Heart right ventricle (tissue), 16 donors: ENCODE data around the gene SRCAP. TPM values are rescaled to one million over a fixed set of nuclear protein-coding genes. Genes with fewer than 3 reads are reported as not detected.
A peak's percentile ranks its signal among the peaks of the same experiment; 100 is the strongest.

ENCODE experiments used
- ATAC-seq, 8 donors: fragments of 200-7000 bp; cut with Tn5 transposase; one replicate each; pipeline ENCODE4 v1.9.1; 2020; ENCODE audit warnings: mild to moderate bottlenecking in 8 of 8, moderate library complexity in 8 of 8, moderate number of reproducible peaks in 1 of 8
- DNase-seq, 2 donors: peaks; one replicate each; pipeline ENCODE4 v3.0.0-alpha.2; 2020
- H3K27ac ChIP-seq, 10 donors: fragments of 200-600 bp; sonication (generic) in 2 of 10; one replicate each; pipeline versions ENCODE4 v1.5.0 to v1.8.0; 2020 to 2022; ENCODE audit warnings: mild to moderate bottlenecking in 3 of 10
- H3K27me3 ChIP-seq, 7 donors: fragments of 200-600 bp; one replicate each; pipeline ENCODE4 v1.8.0; 2021 to 2022; ENCODE audit warnings: mild to moderate bottlenecking in 2 of 7
- H3K36me3 ChIP-seq, 9 donors: fragments of 200-600 bp; sonication (generic) in 1 of 9; one replicate each; pipeline versions ENCODE4 v1.5.0 to v1.8.0; 2020 to 2022; ENCODE audit warnings: mild to moderate bottlenecking in 2 of 9
- H3K4me1 ChIP-seq, 9 donors: fragments of 200-600 bp; sonication (generic) in 1 of 9; one replicate each; pipeline versions ENCODE4 v1.5.0 to v1.8.0; 2020 to 2022; ENCODE audit warnings: mild to moderate bottlenecking in 4 of 9
- H3K4me3 ChIP-seq, 10 donors: fragments of 200-600 bp; sonication (generic) in 2 of 10; one replicate each; pipeline versions ENCODE4 v1.5.0 to v1.8.0; 2020 to 2022; ENCODE audit warnings: mild to moderate bottlenecking in 7 of 10, moderate library complexity in 2 of 10
- H3K9me3 ChIP-seq, 11 donors: fragments of 200-600 bp in 10 of 11; sonication (generic) in 2 of 11; one replicate each; pipeline versions ENCODE4 v1.5.0 to v1.8.0; 2013 to 2022; ENCODE audit warnings: mild to moderate bottlenecking in 2 of 11, control low read depth in 1 of 11, moderate library complexity in 1 of 11
- WGBS, 2 donors: extraction: QIAGEN DNeasy Blood & Tissue Kit; methylation state at CpG; one replicate each; pipeline ENCODE4 v1.1.7; 2013; ENCODE audit warnings: inconsistent platforms in 1 of 2; 5-methylcytosine and 5-hydroxymethylcytosine counted together
- intact Hi-C, 10 donors: fragments of 100-400 bp; cut with DNase I; formaldehyde crosslinking; loops; one replicate each; pipeline versions ENCODE4 v1.11.1 to v1.14.2; 2022
- polyA plus RNA-seq, 2 donors: library from polyadenylated mRNA; stranded (reverse); fragments of 200-250 nt; gene quantifications; one replicate each; pipeline ENCODE4 v1.2.3, GENCODE V29; 2013
- total RNA-seq, 10 donors: library from RNA; stranded (reverse); fragmentation: NEBNext Ultra II Directional in 3 of 10; extraction: Animal tissue kit (Norgen Biotek cat#: 25700) in 3 of 10; gene quantifications; one replicate each; pipeline versions ENCODE4 v1.2.1 to v1.2.4, GENCODE V29; 2021 to 2023
- TF ChIP-seq, protein P1 (sequence below), 9 donors: fragments of 200-600 bp; sonication (generic) in 2 of 9; IDR thresholded peaks; one replicate each; pipeline versions ENCODE4 v1.5.0 to v1.8.0; 2021 to 2022; ENCODE audit warnings: antibody characterized with exemption in 9 of 9, mild to moderate bottlenecking in 5 of 9, moderate library complexity in 1 of 9
- donor health status: Arrhythmogenic right ventricular cardiomyopathy.
- donor health status: ischemic (EF 13 %, LVEDD 7.1; RV severe dilation, severe dysfunction).
- donor health status: healthy with polysubstance abuse.
- donor health status: DM: no; HTN: yes; CAD: no.
- donor health status: DM: no; HTN: no; CAD: no.
- donor health status: ischemic (EF 25% LVEDD 6.9; RV normal size, moderate dysfunction).
- donor health status: ischemic (EF 25% LVEDD 5.7; RV mildly dilated, moderate dysfunction).
- donor health status: healthy.
- donor health status: DM: yes; HTN: yes; CAD: no.
- donor health status: Ischemic cardiomyopathy.
- donor health status: ischemic (EF 35%, LVEDD 5.7; RV mildly dilated, moderate dysfunction).
- donor health status: nonischemic (EF 11% LVEDD 7.7; RV severe dilation, severe dysfunction).
- donor health status: DM: yes; HTN: yes; CAD: no.
- donor health status: PGD.
- donor health status: ischemic (EF 29% LVEDD 5.4; RV normal size, mild dysfunction).
- donor health status: nonischemic (EF 23%, LVEDD 6.1; RV moderate dilation, normal function).

The SRCAP gene
- total and polyA plus RNA-seq, 12 donors = 2.6 to 60.6 (median 45.4) TPM

DNA sequence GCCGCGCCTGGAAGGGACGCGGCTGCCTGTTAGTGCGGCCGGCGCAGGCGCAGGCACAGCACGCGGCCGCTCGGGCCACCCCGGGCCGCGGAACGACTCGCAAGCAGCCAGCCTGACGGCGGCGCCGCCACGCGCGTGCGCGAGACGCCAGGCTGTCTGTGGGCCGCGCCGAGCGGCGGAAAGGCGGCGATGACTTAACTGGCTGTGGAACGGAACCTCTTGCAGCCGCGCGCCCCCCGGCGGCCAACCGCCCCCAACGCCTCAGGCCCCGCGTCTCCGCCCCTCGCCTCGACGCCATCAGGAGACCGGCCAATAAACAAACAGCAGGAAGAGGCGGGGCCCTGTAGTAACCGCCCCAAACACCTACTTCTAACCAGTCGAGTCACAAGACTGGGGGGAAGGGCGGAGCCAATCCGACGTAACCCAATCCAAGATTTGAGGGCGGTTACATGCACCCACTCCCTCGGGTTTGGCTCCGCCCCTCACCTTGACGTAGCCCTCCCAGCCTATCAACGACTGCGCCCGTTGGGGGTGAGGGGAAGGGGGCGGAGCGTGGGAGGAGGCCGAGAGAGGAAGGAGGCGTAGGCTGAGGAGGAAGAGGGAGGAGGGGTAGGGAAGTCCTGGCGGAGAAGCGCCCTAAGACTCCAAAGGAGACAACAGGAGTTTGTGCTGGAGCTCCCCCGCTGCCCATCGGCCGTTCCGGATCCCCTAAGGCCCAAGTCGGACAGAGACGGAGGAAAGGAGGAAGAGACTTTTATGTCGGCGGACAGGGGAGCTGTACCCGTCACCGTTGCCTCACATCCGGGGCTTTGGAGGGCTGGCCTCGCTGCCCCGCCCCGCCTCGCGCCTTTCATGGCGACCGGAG is 40.9 kb upstream of the SRCAP start, which contains the start of gene FBRS:
FBRS (plus strand) TSS at position 566 of the 865 bp plus-strand sequence. CDS start 1,088 bp downstream, outside the sequence.
- ATAC-seq (peak; percentile 85 to 95 (median 92)), DNase-seq (peak; percentile 100)
- H3K27me3 ChIP-seq = no peaks in the 10 kb centered on the region
- peak within 1 kb of the TSS; percentile 94 to 99 (median 98) for H3K27ac ChIP-seq
- H3K9me3 ChIP-seq = no peaks in the 10 kb centered on the region
- H3K36me3 ChIP-seq = peaks cover 0 to 67% (median 40%) of the 10 kb centered on the region in 9 donors
- H3K4me3 ChIP-seq = peak within 1 kb of the TSS; percentile 64 to 91 (median 82)
- 0% methylated on average over 85 to 86 of the region's 86 CpGs for WGBS, 2 donors
- intact Hi-C loops = loop anchor here in 4 of 10 donors (1.0 to 10.0 kb wide), 8 partner anchors 8 to 843 kb away; partner anchors contain the start of genes PRR14 (in 2 of the 4), SRCAP (in 2 of the 4), FBXL19 (in 1 of the 4) and PAGR1 (in 1 of the 4)
- H3K4me1 ChIP-seq = peaks cover 15 to 46% (median 44%) of the 10 kb centered on the region in 9 donors
- TF ChIP-seq, protein P1, sequence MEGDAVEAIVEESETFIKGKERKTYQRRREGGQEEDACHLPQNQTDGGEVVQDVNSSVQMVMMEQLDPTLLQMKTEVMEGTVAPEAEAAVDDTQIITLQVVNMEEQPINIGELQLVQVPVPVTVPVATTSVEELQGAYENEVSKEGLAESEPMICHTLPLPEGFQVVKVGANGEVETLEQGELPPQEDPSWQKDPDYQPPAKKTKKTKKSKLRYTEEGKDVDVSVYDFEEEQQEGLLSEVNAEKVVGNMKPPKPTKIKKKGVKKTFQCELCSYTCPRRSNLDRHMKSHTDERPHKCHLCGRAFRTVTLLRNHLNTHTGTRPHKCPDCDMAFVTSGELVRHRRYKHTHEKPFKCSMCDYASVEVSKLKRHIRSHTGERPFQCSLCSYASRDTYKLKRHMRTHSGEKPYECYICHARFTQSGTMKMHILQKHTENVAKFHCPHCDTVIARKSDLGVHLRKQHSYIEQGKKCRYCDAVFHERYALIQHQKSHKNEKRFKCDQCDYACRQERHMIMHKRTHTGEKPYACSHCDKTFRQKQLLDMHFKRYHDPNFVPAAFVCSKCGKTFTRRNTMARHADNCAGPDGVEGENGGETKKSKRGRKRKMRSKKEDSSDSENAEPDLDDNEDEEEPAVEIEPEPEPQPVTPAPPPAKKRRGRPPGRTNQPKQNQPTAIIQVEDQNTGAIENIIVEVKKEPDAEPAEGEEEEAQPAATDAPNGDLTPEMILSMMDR (IDR thresholded peaks at IDR 0.05) = peak; percentile 48 to 98 (median 91)

DNA sequence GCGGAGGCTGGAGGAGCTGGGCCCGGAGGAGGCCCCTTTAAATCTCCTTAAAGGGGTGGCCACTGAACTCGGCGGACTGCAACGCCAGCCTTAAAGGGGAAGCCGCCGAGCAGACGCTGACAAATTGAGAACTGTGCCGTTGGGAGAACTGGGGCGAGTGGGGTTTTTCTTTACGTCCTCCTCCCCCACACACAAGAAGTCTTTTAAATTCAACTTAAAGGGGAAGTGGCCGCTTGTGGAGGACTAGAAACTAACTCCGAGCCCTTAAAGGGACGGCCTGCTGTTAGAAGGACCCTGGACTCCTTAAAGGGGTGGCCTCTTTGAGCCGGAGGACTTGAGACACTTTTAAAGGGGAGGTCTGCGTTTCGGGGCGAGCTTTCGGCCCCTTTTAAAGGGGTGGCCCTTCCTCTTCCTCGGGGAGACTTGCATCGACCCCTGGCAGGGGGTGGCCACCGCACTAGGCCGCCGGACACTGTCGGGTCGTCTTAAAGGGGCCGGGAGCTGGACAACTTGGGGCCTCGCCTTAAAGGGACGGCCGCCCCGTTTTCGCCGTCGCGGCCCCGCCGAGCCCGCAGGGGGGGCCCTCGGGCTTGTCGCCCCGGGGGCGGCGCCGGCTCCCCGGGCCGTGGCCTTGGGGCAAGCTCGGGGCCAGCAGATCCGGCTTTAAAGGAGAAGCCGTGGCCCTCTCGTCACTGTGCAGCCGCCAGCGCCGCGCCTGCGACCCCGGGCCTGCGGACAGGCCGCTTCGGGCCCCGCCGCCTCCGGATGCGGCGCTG is 40.1 kb upstream of the SRCAP start:
- TF ChIP-seq, protein P1 (IDR thresholded peaks at IDR 0.05) = peak in 5 of 9 donors; percentile 16 to 48 (median 34)
- peaks cover 18 to 54% (median 51%) of the 10 kb centered on the region in 9 donors for H3K4me1 ChIP-seq
- peak overlapping the region; percentile 94 to 99 (median 98) for H3K27ac ChIP-seq
- H3K36me3 ChIP-seq = peaks cover 0 to 67% (median 48%) of the 10 kb centered on the region in 9 donors
- H3K9me3 ChIP-seq = no peaks in the 10 kb centered on the region
- peak overlapping the region; percentile 64 to 91 (median 82) for H3K4me3 ChIP-seq
- peak; percentile 80 to 87 for DNase-seq
- H3K27me3 ChIP-seq = no peaks in the 10 kb centered on the region
- peak; percentile 13 to 52 (median 42) for ATAC-seq
- intact Hi-C loops = loop anchor here in 4 of 10 donors (1.0 to 10.0 kb wide), 8 partner anchors 9 to 844 kb away; partner anchors contain the start of genes PRR14 (in 2 of the 4), SRCAP (in 2 of the 4), FBXL19 (in 1 of the 4) and PAGR1 (in 1 of the 4)
- WGBS, 2 donors = 0 to 1% methylated on average over 54 to 64 of the region's 64 CpGs

DNA sequence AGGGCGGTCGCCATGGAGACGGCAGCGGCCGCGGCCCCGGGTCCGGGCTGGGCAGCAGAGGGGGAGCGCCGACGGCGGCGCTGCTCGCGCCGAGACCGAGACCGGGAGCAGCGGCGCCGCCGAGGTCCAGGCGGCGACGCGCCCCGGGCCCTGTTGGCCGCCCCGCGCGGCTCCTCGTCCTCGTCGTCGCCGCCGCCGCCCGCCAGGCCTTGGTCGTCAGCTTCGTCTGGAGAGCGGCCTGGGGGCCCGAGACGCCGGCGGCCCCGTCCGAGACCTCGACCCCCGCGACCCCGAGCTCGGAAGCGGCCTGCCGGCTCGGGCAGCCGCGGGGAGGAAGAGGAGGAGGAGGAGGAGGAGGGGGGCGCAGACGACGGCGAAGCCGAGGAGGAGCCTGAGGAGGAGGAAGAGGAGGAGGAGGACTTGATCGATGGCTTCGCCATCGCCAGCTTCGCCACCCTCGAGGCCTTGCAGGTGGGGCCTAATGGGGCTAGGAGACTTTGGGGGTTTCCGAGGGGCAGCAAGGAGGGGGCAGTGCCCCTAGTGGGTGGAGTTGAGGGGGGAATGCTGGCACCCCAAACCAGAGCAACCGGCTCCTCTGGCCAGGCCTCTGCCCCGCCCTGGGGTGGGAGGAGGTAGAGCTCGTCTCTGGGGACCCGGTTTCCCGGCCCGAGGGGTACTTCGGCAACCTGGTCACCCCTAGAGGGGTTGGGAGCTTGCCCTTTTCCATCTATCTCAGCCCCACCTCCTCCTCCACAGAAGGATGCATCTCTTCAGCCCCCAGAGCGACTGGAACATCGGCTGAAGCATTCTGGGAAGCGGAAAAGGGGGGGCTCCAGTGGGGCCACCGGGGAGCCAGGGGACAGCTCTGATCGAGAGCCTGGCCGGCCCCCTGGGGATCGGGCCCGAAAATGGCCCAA is 39.2 kb upstream of the SRCAP start:
- TF ChIP-seq, protein P1 (IDR thresholded peaks at IDR 0.05) = no peak
- intact Hi-C loops = loop anchor here in 4 of 10 donors (2.0 to 10.0 kb wide), 6 partner anchors 33 to 845 kb away; partner anchors contain the start of genes SRCAP (in 2 of the 4), FBXL19 (in 1 of the 4), PAGR1 (in 1 of the 4) and PPP4C (in 1 of the 4)

More for the DNA sequence above, 39.2 kb upstream of the SRCAP start:
- Histone ChIP-seq H3K27me3 (no peaks in the 10 kb centered on the region), H3K36me3 (peaks cover 0 to 67% (median 44%) of the 10 kb centered on the region in 9 donors), H3K27ac (peak overlapping the region; percentile 94 to 99 (median 98)), H3K4me3 (peak overlapping the region; percentile 64 to 91 (median 82)), H3K4me1 (peaks cover 18 to 55% (median 52%) of the 10 kb centered on the region in 9 donors), H3K9me3 (no peaks in the 10 kb centered on the region)
- peak in 1 of 2 donors; percentile 48 for DNase-seq
- ATAC-seq = no peak
- WGBS, 2 donors = 1 to 2% methylated on average over 80 to 84 of the region's 84 CpGs
